M059J (cell line): Measurements from ENCODE around the gene CAMKMT. TPM values are rescaled to one million over a fixed set of nuclear protein-coding genes. Genes with fewer than 3 reads are reported as not detected.

Experiments
- DNase-seq: peaks from one replicate; pipeline ENCODE4 v3.0.0-alpha.2; 2012; ENCODE audit warnings: low read depth
- total RNA-seq: library from RNA; depleted of rRNA; stranded (reverse); fragments of >200 nt; shearing (Covaris generic); gene quantifications from 2 replicates; pipeline ENCODE4 v1.2.3, GENCODE V29; 2014

Gene CAMKMT
- total RNA-seq, 1 experiment from 2014 or later, result 3.4 TPM

- no peak for DNase-seq
These were observed 83.1 kb downstream of the CAMKMT start for GRCh38 chr2:44444881-44445280.

GRCh38 chr2:44448860-44449527 lies 87.2 kb downstream of the CAMKMT start:
- no peak for DNase-seq

DNA sequence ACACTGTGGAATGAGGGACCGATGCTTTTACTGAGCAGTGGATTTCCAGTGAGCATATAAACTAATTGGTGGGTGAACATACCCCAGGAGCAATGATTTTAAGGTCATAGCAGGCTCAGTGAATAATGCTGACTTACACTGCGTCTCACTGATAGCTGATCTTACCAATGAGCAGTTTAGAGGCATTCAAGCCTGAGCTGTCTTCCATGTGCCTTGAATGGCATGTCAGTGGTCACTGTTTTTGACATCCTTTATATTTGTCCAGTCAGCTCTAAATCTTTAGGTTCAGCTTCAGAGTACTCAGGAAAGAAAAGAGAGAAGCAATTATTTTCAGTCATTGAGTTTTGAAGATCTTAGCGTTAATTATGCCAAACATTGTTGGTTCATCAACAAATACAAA lies 88.3 kb downstream of the CAMKMT start:
- no peak for DNase-seq

- DNase-seq, result peak; percentile 9
These were observed 89.1 kb downstream of the CAMKMT start for GRCh38 chr2:44450806-44451205.

GRCh38 chr2:44452069-44452583 lies 90.4 kb downstream of the CAMKMT start:
- no peak for DNase-seq

DNA sequence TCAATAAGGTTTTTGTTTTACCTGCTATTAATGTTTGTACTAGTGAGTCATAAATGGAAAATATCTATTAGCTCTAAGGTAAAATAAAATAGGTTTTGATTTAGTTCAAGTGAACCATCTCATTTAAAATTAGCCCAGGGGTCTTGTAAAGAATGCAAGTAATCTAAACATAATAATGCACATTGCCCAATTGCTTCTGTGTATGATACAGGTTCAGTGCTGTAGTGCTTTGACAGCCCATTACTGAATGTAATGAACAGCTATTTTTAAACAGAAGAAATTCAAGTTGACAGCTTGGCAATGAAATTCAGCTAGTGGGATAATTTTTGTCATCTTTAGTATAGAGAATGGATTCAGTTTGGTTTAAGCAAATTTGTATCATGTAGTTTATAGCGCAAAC lies 91.5 kb downstream of the CAMKMT start:
- no peak for DNase-seq

DNA sequence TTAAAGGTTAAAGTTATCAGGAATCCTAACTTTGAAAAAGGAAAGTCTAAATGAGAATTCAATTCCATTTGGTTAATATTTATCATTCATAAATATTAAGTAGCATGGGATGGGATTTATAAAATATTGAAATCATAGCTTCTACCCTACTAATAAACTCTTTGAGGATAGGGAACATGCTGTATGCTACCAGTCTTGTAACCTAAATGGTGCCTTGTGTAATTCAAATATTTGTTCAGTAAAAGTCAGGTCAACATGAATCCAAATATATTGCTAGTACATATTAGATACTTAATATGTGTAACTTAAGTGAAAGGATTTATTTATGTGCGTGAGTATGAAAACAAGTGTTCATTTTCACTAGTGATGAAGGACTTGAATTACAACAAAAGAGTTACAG lies 94.1 kb downstream of the CAMKMT start:
- no peak for DNase-seq

- DNase-seq, result peak; percentile 2
These were observed 95.2 kb downstream of the CAMKMT start for GRCh38 chr2:44456946-44457345.

DNA sequence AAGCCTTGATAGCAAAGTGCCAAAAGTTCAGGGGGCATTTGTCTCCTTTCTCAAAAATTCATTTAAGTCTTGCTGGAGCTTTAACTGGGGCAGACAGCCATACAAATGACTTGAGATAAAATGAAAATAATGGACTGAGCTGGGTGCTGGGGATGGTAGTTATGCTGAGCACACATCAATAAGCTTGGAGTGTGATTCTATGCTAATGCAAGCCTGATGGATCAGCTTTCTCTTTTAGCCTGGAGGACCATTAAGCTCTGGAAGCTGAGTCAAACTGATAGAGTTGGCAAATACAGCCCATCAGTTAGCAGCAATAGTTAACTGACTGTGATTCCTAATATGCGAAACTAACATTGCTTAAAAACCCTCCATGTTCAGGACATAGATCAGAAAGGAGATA lies 98.0 kb downstream of the CAMKMT start:
- DNase-seq, result no peak

DNA sequence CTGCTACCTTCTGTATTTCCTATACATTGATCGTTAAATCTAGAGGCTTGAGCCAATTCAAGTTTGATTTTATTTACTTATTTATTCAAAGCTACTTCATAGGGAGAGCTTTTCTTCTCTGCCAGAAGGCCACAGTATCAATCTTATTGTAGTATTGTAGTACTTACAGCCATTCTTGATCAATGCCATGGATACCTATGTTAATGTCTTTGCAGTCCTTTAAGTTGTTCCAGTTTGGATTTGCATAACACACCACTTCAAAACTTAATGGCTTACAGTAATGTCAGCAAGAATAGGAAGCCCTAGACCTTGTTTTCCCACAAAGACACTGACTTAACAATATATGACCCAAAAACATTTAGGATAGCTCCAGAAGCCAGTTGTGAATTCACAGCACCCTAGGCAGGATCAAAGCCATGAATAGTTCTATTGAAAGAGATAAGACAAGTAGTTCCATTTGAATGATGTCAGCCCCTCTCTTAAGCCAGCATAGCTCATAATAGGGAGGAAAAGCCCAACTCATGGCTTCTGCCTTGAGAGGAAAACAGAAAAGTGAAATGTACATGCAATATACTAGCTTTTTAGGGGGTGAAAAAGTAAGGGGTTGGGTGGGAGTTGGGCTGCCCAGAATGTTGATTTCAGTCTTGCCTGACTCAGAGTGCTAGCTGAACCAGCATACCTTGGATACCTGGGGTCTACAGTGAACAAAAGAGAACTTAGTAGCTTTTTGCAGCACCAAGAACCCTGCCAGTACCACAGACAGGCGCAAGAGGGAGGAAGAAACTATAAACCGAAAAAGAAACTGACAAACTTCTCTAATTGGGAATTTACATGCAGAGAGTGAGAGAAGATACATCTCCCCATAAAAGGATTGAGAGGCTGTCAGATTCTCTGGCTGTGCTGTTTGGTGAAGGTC lies 101.4 kb downstream of the CAMKMT start:
- no peak for DNase-seq

DNA sequence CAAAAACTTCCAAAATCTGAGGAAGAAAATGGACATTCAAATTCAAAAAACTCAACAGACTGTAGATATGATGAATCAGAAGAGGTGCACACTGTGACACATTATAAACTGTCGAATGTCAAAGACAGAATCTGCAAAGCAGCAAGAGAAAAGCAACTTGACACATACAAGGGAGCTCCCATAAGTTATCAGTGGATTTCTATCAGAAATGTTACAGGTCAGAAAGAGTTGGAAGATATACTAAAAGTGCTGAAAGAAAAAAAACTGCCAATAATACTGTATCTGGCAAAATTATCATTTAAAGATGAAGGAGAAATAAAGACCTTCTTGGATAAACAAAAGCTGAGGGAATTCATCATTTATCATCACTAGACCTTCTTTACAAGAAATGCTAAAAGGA lies 102.7 kb downstream of the CAMKMT start:
- DNase-seq, result no peak

DNA sequence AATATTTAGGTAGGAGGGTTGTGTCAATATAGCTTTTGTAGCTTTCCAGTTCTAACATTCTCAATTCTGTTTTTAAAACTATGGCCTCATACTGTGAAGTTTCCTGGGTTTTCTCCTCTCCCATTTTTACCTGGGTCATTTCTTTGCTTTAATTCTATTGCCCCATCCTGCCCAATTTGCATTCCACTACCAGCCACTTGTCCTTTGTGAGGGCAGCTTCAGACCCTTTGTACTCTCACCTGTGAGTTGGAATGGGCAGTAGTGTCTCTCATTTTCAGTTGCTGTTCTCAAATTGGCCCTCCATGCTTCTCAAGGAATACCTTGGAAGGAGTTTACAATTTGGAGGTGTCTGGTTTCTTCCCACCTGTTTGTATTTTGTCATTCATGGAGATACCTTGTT lies 108.4 kb downstream of the CAMKMT start:
- DNase-seq, result no peak

DNA sequence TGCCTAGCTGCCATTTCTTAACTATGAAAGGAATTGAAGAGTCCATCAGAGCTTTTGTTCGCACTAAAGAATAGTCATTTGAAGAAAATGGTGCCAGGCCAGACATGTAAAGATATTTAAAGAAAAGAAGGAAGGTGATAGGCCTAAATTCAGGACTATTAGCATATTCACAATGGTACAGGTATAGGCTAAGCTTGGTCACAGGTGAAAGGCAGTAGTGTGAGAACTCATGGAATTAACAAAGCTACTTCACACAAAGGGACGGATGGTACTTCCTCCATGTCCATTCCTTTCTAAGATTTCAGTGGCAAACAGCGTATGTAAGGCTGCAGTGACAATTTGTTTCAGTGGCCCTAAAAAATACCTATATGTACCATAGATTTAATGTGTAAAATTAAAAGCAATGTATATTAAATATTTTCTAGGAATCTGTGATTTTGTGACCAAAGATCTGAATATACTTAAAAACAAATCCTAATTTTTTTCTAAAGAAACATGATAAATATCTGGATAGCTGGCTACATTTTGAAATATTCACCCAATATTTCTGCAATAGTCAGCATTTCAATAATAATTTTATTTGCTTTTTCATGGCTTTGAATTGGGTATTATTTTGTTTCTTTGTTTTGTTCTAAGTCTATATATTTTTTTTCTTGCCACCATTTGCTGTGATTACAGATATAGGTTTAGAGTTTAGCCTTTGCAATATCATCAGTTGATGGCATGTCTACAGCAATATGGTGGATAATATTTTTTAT lies 116.1 kb downstream of the CAMKMT start:
- no peak for DNase-seq

DNA sequence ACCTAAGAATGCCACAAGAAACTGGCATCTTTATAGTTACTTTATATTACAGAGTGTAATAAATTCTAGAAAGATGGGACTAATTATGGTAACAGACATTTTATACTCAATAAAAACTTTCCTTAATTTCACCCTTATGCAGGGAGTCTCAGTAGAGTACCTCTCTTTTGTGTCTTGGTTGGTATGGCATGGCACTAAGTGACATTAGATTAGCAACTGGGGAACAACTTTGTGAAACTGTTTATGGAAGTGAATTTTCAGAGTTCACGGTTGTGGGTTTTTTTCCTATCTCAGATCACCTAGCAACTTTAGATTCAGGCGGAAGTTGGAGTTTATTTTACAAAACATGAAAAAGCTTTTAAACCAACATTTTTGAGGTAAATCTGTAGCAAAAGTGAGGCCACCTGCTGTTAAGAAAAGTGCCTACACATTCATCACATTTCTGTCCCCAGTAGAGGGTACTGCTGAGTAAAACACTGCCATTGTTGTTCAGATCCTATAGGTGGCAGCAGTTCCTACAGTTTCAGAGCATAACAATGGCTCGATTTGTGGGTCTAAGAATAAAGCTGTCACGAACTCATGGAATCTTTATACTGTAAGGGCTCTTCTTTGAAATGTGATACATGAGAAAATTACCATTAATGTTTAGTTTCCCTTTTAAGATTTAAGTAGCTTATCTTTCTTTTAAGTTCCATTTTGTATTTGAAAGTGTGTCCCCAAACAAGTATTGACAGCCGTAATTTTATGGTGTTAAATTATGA lies 117.6 kb downstream of the CAMKMT start:
- peak; percentile 79 for DNase-seq

DNA sequence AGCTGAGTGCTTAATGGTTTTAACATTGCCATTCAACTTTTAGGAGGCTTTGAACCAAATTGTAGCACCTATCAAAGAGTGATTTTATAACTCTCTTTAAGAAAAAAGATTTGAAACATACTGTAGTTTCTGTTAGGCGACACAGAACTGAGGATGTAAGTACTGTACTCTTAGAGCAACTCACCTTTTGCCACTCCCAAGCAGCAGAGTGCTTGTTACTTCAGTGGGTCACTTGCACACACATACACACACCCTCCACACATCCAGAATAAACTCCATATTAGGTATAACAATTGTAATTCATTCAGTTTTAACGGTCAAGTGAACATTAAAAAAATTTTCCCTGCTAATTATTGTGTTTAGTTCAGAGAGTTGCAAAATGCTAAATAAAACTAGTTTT lies 118.3 kb downstream of the CAMKMT start:
- no peak for DNase-seq

DNA sequence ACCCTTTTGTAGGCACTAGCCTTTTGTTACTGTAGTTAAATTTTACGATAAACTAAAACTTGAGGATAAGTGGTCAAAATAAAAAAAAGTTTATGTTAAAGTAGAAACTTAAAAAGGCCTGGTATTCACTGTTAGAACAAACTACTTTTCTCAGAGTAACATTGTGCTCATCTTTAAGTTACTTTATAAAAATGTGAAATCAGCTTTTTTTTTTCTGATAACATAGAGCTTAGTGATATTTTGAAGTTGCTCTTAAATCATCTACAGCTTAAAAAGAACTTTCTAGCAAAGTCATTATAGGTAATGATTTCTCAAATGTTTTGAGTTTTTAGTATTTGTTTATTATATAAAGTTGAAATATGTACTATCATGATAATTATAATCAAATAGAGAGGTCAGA lies 125.3 kb downstream of the CAMKMT start:
- no peak for DNase-seq

DNA sequence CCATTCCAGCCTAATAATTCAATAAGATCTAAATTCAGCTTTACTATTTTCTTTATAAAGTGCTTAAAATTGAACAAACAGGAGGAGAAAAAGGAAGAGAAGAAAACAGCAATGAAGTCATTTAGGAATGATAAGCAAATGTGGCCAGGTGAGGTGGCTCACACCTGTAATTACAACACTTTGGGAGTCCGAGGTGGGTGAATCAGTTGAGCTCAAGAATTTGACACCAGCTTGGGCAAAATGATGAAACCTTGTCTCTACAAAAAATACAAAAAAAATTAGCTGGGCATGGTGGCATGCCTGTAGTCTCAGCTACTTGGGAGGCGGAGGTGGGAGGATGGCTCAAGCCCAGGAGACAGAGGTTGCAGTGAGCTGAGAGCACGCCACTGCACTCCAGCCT lies 129.0 kb downstream of the CAMKMT start:
- DNase-seq, result no peak

GRCh38 chr2:44494006-44494405 lies 132.3 kb downstream of the CAMKMT start:
- no peak for DNase-seq

- DNase-seq, result no peak
These were observed 133.3 kb downstream of the CAMKMT start for GRCh38 chr2:44495035-44495434.

- no peak for DNase-seq
These were observed 133.8 kb downstream of the CAMKMT start for GRCh38 chr2:44495544-44495943.

- DNase-seq, result no peak
These were observed 134.4 kb downstream of the CAMKMT start for GRCh38 chr2:44496130-44496529.

- no peak for DNase-seq
These were observed 136.8 kb downstream of the CAMKMT start for GRCh38 chr2:44498551-44498950.
